Measurements from ENCODE around the gene TFEB.

GRCh38 chr6:41771058-41771983, 35.9 kb upstream of the TFEB start:
- TF ChIP-seq RXRA (IDR thresholded peaks at IDR 0.05; ENCODE audit: insufficient read depth, low read depth, low read length) (no peak), POLR2AphosphoS5 (IDR thresholded peaks at IDR 0.05; ENCODE audit: low read depth, low read length) (no peak), POLR2A (IDR thresholded peaks at IDR 0.05; ENCODE audit: control extremely low read depth in 1 of 2, low read depth in 2 of 2, low read length in 2 of 2) (no peak)
